ENCODE measurements around the gene OR8G5.

The OR8G5 gene

DNA sequence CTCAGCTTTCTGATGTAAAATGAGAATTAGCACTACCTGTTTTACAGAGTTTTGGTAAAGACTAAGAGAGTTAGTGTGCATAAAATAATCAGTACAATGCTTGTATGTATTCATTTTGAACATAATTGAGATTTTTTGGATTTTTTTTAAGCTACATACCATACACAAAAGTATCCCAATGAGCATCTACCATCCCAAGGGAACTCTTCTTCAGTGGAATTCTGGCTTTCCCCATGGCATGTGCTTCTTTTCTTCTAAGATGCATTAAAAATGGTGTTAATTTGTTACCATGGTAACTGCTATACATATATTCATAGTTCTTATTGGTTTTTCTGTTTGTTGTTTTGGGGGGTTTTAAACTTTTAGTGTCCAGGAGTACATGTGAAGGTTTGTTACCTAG, 39.8 kb downstream of the OR8G5 start:
- H3K4me3 ChIP-seq (ENCODE audit: low read depth, low read length): no peak overlapping the region
- no peak for DNase-seq (ENCODE audit: low read depth)
- TF ChIP-seq, protein P1, sequence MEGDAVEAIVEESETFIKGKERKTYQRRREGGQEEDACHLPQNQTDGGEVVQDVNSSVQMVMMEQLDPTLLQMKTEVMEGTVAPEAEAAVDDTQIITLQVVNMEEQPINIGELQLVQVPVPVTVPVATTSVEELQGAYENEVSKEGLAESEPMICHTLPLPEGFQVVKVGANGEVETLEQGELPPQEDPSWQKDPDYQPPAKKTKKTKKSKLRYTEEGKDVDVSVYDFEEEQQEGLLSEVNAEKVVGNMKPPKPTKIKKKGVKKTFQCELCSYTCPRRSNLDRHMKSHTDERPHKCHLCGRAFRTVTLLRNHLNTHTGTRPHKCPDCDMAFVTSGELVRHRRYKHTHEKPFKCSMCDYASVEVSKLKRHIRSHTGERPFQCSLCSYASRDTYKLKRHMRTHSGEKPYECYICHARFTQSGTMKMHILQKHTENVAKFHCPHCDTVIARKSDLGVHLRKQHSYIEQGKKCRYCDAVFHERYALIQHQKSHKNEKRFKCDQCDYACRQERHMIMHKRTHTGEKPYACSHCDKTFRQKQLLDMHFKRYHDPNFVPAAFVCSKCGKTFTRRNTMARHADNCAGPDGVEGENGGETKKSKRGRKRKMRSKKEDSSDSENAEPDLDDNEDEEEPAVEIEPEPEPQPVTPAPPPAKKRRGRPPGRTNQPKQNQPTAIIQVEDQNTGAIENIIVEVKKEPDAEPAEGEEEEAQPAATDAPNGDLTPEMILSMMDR (IDR thresholded peaks at IDR 0.05; ENCODE audit: insufficient read depth, low read depth, low read length, missing control alignments): no peak

DNA sequence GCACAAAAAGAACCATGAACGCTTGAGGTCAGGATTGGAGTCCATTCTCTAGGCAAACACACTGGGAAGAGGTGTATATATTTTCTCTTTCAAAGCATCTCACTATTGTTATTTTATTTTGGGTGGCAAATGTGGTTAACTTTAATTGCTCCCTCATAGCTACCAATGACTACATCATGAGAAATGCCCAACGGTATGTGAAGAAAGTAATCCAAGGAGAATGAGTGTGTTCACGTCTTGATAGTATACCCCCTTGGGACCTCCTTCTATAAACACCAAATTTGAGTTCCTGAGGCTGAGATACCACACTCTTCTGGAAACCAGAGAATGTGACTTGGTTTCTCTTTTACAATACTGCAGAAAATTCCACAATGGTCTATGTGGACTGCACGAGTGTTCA, 41.7 kb downstream of the OR8G5 start:
- TF ChIP-seq, protein P1 (IDR thresholded peaks at IDR 0.05; ENCODE audit: insufficient read depth, low read depth, low read length, missing control alignments): no peak
- no peak overlapping the region for H3K4me3 ChIP-seq (ENCODE audit: low read depth, low read length)
- no peak for DNase-seq (ENCODE audit: low read depth)

DNA sequence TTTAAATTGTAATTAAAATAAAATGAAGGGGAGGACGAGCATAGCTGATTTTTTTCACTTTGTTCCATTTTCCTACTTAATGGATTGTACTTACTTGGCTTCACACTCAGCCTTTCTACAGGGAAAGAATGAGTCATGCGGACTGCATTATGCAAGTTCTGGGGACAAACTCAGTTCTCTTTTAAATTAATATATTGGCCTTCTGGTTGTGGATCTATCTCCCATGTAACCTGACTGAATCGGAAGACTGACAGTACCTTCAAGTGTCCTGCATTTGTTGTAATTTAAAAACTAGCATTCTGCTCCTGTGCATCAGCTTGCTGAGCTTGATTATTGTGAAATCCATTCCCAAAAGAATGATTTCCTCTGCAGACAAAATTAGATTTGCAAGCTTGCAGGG, 45.4 kb downstream of the OR8G5 start:
- DNase-seq (ENCODE audit: low read depth): no peak
- TF ChIP-seq, protein P1 (IDR thresholded peaks at IDR 0.05; ENCODE audit: insufficient read depth, low read depth, low read length, missing control alignments): no peak
- no peak overlapping the region for H3K4me3 ChIP-seq (ENCODE audit: low read depth, low read length)

DNA sequence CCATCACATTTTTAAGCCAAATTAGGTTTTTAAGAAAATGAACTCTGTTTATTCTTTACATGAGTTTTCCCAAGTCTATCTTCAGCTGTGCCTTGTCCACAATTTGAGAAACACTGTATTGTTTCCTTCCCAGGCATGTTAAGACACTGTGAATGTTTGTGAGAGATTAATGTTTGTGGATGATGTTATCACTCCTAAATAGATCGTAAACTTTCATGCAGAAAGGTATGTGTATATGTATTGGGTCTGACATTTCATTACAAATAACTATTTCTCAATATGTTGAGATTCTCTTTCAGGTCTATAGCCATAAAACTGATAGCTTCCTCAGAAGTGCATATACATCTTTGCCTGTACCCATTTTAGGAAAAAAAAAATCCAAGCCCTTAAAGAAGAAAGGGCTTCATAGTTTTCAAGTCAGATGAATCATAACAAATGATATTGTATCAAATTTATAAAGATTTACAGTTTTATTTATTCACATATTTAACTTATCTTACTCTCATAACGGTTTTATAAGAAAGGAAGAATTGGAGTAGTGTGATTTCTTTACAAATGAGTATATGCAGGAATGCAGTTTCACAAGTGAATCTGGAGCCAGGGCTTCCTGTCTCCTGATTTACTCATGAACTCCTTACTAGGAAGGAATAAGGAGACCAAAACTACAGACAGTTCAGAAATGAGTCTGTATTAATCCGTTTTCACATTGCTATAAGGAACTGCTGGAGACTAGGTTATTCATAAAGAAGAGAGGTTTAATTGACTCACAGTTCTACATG, 46.4 kb downstream of the OR8G5 start:
- no peak for DNase-seq (ENCODE audit: low read depth)
- TF ChIP-seq, protein P1 (IDR thresholded peaks at IDR 0.05; ENCODE audit: insufficient read depth, low read depth, low read length, missing control alignments): no peak
- no peak overlapping the region for H3K4me3 ChIP-seq (ENCODE audit: low read depth, low read length)

DNA sequence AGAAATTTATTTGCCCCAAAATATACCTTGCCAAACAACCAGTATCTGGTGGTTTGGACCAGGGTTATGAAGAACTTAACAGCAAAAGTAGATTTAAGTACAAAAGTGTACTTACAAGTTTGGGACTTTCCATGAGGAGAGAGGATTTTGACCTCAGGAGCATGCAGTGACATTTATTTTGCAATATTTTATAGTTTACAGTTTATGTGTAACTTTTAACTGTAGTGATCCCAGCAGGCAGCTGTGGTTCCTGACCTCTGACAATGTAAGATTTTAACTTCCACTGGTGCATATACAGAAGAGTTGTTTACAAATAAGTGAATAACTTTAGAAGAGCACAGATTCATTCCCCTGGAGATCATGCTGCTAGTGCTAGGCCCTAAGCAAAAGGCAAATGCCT, 50.9 kb downstream of the OR8G5 start:
- TF ChIP-seq, protein P1 (IDR thresholded peaks at IDR 0.05; ENCODE audit: insufficient read depth, low read depth, low read length, missing control alignments): no peak
- no peak for DNase-seq (ENCODE audit: low read depth)
- H3K4me3 ChIP-seq (ENCODE audit: low read depth, low read length): no peak overlapping the region

DNA sequence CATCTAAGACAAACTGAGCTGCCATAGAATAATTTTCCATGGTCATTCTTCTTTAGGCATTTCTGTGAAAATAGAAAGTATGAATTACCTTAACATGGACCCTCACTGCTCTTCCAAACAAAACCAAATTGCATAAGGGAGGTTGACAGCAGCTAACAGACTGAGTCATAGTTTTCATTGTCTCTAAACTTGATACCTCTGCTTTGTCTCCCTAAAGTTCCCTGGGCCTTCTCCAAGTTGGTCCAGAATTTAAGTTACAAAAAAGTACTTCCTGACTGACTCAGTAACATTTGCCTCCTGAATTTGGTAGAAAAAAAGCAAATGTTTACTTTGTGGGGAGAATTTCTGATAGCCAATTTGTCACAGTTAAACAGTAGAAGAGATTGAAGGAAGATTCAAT, 54.5 kb downstream of the OR8G5 start:
- no peak for DNase-seq (ENCODE audit: low read depth)
- no peak overlapping the region for H3K4me3 ChIP-seq (ENCODE audit: low read depth, low read length)
- TF ChIP-seq, protein P1 (IDR thresholded peaks at IDR 0.05; ENCODE audit: insufficient read depth, low read depth, low read length, missing control alignments): no peak

DNA sequence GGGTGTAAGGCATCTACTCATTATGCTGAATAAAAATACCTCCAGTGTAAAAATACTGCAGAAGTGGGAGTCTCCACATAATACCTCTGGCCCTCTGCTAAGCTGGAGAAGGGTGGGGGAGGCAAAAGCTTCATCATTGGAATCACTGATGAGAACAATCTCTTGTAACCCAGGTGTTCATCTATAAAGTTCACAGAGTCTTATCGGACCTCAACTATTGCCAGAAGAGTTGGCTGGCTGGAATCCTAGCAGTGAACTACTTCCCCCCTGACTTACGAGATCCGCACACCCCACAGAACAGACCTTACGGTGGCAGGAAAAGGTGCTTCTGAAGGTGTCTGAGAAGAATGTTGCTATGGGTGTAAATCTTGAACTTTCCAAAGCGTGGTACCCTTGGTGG, 55.1 kb downstream of the OR8G5 start:
- no peak for DNase-seq (ENCODE audit: low read depth)
- H3K4me3 ChIP-seq (ENCODE audit: low read depth, low read length): no peak overlapping the region
- TF ChIP-seq, protein P1 (IDR thresholded peaks at IDR 0.05; ENCODE audit: insufficient read depth, low read depth, low read length, missing control alignments): no peak
